Fibroblast of mammary gland (primary cell): ENCODE data around the gene FRRS1L.
A peak's percentile ranks its signal among the peaks of the same experiment; 100 is the strongest.

ENCODE experiments used
- DNase-seq: peaks from one replicate; pipeline ENCODE4 v3.0.0-alpha.2; 2010; ENCODE audit warnings: low read depth
- H3K4me3 ChIP-seq: 2 replicates; pipeline ENCODE4 v1.5.1; 2011; ENCODE audit warnings: low read depth, mild to moderate bottlenecking, low read length, moderate library complexity; ENCODE audit not compliant: control insufficient read depth
- TF ChIP-seq, protein P1 (sequence below): conservative IDR thresholded peaks from 2 replicates; pipeline ENCODE4 v1.5.1; 2011; ENCODE audit warnings: low read depth, low read length, inconsistent platforms; ENCODE audit not compliant: control insufficient read depth, insufficient read depth

Gene FRRS1L

DNA sequence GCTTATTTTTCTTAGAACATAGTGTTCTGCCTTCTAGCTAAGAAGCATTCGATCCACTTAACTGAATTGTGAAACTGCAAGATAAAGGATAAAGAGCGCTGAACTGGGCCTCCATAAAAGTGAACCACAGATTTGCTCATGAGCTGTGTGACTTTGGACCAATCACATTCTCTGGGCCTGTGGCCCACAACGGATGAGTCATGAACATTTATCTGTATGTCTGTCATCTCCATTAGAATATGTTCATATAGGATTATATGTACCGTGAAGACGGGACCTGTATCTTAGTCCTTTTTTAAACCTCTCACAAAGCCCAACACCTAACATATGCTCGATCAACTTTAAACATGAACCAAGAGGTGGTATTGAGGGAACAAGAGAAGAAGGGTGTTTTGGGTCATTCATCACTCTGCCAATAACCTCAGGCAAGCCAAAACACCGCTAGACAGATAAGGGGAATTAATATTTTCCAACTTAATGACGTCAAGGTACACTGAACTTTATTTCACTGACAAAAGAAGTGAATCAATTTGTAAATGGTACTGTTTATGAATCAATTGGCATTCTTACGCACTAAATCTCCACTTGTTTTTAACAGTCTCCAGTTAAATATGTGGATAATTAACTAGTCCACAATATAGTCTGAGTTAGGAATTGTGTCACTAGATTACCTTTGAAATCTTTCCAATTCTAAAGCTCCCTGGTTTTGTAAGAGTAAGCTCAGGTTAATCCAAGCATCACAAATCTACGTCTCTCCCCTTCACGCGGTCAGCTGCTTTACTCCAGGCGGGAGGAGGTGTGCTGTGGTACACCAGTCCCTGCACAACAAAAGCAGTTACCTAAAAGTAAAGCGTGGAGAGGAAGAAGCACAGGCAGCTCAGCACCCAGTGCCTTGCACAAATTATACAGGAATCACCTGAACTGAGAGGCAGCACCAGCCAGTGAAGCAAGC lies 48.9 kb downstream of the FRRS1L start:
- H3K4me3 ChIP-seq, result peak overlapping the region; percentile 82
- TF ChIP-seq, protein P1, sequence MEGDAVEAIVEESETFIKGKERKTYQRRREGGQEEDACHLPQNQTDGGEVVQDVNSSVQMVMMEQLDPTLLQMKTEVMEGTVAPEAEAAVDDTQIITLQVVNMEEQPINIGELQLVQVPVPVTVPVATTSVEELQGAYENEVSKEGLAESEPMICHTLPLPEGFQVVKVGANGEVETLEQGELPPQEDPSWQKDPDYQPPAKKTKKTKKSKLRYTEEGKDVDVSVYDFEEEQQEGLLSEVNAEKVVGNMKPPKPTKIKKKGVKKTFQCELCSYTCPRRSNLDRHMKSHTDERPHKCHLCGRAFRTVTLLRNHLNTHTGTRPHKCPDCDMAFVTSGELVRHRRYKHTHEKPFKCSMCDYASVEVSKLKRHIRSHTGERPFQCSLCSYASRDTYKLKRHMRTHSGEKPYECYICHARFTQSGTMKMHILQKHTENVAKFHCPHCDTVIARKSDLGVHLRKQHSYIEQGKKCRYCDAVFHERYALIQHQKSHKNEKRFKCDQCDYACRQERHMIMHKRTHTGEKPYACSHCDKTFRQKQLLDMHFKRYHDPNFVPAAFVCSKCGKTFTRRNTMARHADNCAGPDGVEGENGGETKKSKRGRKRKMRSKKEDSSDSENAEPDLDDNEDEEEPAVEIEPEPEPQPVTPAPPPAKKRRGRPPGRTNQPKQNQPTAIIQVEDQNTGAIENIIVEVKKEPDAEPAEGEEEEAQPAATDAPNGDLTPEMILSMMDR, result no peak
- peak; percentile 95 for DNase-seq

DNA sequence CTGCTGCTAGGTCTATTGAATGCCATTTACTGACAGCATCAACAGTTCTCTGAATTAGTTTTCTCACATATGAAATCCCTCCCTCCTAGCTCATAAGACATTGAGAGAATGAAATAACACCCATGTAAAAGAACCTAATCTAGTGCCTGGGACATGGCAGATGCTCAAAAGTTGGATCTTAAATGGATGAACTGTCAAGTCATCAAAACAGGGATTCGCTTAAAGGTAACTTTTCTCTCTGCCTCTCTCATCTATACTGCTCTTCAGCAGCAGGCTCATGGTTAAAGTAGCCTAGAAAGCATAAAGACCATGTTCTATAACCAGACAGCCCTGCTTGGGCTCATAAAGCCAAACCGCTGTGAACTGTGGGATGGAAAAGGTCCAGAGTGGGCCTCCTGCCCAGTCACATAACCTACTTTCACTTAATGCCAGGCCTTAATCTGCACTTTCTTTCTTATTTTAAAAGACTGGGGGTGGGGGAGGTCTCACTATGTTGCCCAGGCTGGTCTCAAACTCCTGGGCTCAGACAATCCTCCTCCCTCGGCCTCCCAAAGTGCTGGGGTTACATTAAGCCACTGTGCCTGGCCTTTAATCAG lies 51.0 kb downstream of the FRRS1L start:
- DNase-seq, result peak; percentile 50
- TF ChIP-seq, protein P1, result no peak
- no peak overlapping the region for H3K4me3 ChIP-seq

DNA sequence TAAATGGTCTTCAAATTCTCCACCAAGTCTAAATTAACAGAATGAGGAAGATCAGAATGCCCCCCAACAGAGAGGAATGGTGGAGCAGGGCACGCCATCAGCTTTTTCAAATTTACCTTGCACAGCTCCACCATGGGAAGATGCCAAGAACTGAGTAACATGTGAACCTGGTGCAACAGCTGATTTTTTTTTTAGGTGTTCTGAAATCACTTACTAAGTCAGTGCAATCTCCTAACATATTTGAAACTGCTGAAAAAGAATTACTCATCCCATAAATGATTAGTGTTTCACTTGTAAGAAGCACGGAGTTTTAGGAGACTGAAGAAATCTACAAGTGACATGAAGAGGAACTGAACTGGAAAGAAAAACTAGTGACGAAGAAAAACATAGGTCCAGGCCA lies 52.4 kb downstream of the FRRS1L start:
- DNase-seq, result peak; percentile 80
- no peak overlapping the region for H3K4me3 ChIP-seq
- TF ChIP-seq, protein P1, result no peak

DNA sequence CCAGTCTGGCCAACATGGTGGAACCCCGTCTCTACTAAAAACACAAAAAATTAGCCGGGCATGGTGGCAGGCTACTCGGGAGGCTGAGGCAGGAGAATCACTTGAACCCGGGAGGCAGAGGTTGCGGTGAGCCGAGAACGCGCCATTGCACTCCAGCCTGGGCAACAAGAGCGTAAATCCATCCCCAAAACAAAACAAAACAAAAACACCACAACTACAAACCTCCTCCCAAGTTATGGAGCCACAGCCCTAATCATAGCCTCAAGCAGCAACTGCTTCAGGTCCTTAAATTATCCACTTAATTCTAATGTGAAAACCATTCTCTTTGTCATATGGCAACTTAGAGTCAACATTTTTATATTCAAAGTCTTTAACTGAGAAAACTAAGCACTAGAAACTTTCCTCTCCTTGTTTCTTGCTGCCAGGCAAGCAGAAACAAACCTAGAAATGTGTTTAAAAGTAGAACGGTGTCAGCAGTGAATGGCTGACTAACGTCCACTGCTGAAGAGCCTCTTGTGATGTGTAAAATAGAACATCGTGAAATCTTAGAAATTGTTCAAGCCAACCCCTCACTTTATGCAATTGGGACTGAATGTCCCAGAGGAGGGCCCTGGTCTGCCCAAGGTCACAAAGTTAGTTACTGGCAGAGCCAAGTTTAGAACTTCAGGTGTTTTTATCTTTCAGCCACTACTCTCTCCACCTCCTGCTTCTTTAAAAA lies 53.0 kb downstream of the FRRS1L start:
- peak; percentile 20 for DNase-seq
- TF ChIP-seq, protein P1, result no peak
- H3K4me3 ChIP-seq, result no peak overlapping the region

DNA sequence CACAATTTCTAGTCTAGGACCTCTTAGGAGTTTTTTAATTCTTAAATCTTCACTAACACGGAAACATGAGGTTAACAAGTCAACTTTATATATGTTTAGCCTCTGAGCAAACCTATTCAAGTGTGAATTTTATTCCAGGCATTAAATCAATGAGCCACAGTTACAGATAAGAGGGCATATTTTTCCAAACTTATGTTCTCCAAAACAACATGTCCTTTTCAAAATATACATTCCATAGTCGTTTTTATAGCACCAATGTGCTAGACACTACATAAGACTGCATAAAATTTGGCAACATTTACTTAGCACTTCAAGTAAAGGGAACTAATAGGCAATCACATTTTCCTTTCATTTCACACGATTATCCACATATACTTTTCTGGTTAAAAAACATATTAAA lies 53.8 kb downstream of the FRRS1L start:
- TF ChIP-seq, protein P1, result no peak
- H3K4me3 ChIP-seq, result no peak overlapping the region
- no peak for DNase-seq

DNA sequence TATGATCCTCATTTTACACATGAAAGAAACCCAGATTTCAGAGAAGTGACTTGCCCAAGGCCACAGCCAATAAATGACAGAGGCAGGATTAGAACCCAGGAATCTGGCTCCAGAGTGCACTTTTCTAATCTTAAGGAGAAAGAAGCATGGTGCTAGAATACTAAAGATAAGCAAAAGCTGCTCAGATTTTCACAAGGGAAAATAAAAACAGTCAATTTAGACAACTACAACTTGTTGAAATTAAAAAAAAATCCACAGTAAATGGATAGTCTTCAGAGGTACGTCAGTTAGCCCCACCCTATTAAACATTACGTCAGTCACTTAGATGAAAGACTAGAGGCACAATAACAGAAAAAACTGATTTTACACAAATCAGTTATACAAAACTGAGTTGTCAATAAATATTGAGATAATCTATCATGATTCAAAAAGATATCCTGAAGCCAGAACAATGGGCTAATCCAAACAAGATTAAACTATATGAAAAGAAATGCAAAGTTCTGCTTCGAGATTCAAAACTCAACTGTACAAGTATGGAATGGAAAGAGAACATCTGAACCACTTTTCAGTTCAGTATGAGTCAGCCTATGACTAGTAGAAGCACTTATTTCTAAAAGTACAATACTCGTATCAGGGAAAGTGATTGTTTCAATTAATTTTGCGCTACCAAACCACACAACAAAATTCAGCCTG lies 56.6 kb downstream of the FRRS1L start:
- peak overlapping the region; percentile 28 for H3K4me3 ChIP-seq
- DNase-seq, result peak; percentile 89
- TF ChIP-seq, protein P1, result no peak
